EH (cell line): ENCODE results near the gene GATM.

ENCODE experiments used
- DNase-seq: peaks from one replicate; pipeline ENCODE4 v3.0.0-alpha.2; 2015; ENCODE audit warnings: low read depth

GATM gene

GRCh38 chr15:45378149-45378912 lies at the start of gene GATM:
TSS of gene GATM (minus strand) at chr15:45378544. CDS start at chr15:45378453, 91 bp downstream.
- DNase-seq: peak; percentile 85

- no peak for DNase-seq
Observed at GRCh38 chr15:45427085-45427484, 48.7 kb upstream of the GATM start.

- DNase-seq: peak; percentile 62
Observed at GRCh38 chr15:45425135-45425534, 46.8 kb upstream of the GATM start.

- no peak for DNase-seq
Observed at GRCh38 chr15:45424429-45424828, 46.1 kb upstream of the GATM start.

- no peak for DNase-seq
Observed at GRCh38 chr15:45417303-45417950, 39.1 kb upstream of the GATM start.

GRCh38 chr15:45414215-45414885 lies 36.0 kb upstream of the GATM start:
- DNase-seq: no peak

GRCh38 chr15:45409596-45409995 lies 31.3 kb upstream of the GATM start:
- no peak for DNase-seq

- DNase-seq: no peak
Observed at GRCh38 chr15:45407786-45408185, 29.4 kb upstream of the GATM start.

GRCh38 chr15:45402955-45403877 lies 24.9 kb upstream of the GATM start:
- peak; percentile 48 for DNase-seq

- peak; percentile 98 for DNase-seq
Observed at GRCh38 chr15:45402162-45402954, 24.0 kb upstream of the GATM start.

- DNase-seq: no peak
Observed at GRCh38 chr15:45401665-45402161, 23.4 kb upstream of the GATM start.

GRCh38 chr15:45399381-45400212 lies 21.3 kb upstream of the GATM start:
- DNase-seq: peak; percentile 66

- no peak for DNase-seq
Observed at GRCh38 chr15:45397116-45397665, 18.8 kb upstream of the GATM start.

- no peak for DNase-seq
Observed at GRCh38 chr15:45395943-45396342, 17.6 kb upstream of the GATM start.

- DNase-seq: no peak
Observed at GRCh38 chr15:45394681-45395080, 16.3 kb upstream of the GATM start.

- DNase-seq: no peak
Observed at GRCh38 chr15:45393851-45394250, 15.5 kb upstream of the GATM start.

- no peak for DNase-seq
Observed at GRCh38 chr15:45392584-45392855, 14.2 kb upstream of the GATM start.

- DNase-seq: no peak
Observed at GRCh38 chr15:45391746-45392583, 13.6 kb upstream of the GATM start.

- no peak for DNase-seq
Observed at GRCh38 chr15:45389351-45389750, 11.0 kb upstream of the GATM start.
